HG03457 (cell line): ENCODE data around the gene TBX10.
"Not testable (repeated sequence)": the region's sequence is repeated elsewhere in the genome, so short reads cannot be mapped to it uniquely, and the experiment has no call there.

Experiments
- ATAC-seq: cut with Tn5 transposase; IDR thresholded peaks from one replicate; pipeline ENCODE4 v1.9.1; 2021; ENCODE audit warnings: moderate number of reproducible peaks; ENCODE audit not compliant: unreplicated experiment

Gene TBX10

GRCh38 chr11:67639438-67639859, at the start of gene TBX10:
Gene TBX10 (minus strand): TSS chr11:67639763. CDS start chr11:67639472, 291 bp downstream.
- no peak for ATAC-seq

GRCh38 chr11:67689178-67689577, 49.6 kb upstream of the TBX10 start:
- ATAC-seq = no peak

DNA sequence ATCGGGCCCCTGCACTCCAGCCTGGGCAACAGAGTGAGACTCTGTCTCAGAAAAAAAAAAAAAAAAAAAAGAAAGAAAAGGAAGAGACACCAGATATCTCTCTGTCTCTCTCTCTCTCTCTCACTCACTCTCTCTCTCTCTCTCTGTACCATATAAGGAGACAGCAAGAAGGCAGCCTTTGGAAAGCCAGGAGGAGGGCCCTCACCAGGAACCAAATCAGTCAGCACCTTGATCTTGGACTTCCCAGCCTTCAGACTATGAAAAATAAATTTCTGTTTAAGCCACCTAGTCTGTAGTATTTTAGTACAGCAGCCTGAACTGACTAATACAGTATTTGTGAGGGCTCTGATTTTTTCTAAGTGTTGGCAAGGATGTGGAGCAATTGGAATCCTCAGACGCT, 48.4 kb upstream of the TBX10 start:
- no peak for ATAC-seq

DNA sequence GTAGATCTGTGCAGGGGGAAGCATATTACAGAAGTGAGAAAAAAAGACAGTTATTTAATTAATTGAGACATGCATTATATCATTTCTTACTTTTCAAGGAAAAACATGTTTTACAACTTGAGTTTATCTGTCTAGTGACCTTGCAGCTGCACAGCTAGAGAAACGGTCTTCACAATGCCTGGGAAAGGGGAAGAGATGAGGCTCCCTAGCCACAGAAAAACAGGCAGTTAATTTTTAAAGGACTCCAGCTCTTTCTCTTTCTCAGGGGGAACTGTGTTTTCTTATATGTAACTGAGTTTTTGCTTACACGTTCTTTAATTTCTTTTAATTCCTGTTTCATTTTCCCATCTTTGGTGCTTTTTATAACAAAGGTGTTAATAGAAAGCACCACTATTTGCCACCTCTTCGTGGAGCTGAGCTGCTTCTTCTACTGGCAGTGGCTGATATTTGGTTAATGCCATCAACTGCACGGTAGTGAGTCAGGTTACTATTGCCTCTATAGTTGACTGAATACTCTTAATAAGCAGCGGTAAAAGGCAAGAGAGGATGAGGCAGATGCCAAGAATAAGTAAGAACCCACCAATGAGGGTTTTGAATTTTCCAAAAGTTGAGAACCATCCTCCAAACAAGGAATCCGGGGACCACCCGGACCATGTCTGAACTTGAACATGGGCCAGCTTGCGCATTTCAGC, 46.2 kb upstream of the TBX10 start:
- ATAC-seq = not testable (repeated sequence)

DNA sequence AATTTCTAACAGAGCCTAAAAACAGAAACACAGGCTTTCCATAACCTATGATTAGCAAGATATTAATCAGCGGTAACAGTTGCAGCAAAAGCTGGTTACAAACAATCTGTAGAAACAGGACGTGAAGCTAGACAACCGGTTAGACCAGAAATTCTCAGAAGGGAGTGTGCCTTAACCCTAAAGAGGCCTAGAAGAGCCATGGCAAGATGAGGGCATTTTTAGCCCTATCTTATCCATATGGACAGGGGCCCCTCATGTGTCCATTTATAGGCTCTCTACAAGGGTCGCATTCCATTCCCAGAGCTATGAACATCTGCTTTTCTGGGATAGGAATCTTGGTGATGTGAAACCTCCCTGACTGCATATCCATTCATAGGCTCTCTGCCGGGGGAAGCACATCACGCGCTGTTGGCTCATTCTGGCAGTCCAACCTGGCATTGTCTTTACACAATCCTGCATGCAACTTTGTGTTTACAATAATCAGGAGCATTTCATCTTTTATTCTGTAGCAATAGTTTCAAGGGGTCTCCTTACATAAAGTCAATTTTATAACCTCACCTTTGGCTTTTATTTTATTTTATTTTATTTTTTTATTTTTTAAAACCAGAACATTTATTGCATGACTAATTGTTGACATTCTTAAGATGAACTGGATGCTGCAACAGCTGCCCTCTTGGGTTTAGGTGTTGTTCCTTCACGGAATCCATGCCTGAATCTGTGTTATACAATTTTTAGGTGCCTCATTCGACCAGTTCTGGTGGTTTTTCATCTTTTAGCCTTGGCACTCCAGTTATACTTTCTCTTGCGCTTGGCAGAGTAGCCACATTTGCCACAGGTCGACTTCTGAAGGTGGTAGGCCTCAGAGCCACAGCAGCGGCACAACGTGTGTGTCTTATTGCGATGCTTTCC, 42.8 kb upstream of the TBX10 start:
- ATAC-seq = not testable (repeated sequence)

DNA sequence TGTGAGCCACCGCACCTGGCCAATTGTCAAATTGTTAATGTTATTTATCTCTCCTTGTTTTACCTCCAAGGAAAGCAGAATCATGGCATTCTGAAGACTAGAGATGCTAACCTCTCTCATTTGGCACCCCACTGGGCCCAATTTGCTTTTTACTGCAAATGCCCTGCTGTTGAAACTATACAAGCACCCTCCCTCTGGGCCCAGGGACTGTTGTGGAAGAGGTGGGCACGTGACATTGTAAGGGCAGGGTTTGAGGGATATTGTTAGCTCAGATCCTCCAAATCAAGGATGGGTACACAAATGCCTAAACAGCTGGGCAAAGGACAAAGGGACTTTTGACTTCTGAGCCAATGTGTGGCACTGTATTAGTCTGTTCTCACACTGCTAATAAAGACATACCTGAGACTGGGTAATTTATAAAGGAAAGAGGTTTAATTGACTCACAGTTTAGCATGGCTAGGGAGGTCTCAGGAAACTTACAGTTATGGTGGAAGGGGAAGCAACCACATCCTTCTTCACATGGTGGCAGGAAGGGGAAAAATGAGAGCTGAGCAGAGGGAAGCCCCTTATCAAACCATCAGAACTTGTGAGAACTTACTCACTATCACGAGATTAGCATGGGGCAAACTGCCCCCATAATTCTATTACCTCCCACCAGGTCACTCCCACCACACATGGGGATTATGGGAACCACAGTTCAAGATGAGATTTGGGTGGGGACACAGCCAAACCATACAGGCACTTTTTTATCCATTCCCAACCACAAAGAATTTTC, 41.3 kb upstream of the TBX10 start:
- no peak for ATAC-seq

DNA sequence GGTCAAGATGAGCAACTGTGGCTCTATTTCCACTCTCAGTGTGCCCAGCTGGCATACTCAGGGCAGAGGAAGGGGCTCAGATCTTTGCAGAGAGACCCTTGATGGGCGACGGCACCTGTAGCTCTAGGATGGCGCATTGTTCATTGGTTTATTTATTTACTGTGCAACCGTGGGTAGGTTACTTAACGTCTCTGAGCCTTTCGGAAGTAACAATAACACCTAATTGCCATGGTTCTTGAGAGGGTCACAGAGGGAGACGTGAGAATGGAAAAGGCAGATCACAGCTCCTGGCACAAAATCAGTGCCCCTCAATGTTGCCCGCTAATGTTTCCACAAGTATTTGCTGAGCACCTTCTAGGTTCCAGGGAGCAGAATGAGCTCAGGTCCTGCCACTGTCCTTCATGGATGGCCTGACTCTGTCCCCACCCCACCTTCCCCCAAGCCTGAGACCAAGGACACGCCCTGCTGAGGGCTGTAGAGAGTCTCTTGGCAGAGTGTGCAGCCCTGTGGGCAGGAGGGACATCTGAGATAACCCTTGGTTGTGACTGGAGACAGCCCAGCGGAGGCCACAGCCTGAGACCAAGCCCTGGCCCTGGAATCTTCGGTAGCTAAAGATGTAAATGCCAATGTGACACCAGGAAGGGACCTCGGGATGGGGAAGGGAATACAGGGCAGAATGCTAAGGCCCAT, 35.6 kb upstream of the TBX10 start:
- no peak for ATAC-seq

DNA sequence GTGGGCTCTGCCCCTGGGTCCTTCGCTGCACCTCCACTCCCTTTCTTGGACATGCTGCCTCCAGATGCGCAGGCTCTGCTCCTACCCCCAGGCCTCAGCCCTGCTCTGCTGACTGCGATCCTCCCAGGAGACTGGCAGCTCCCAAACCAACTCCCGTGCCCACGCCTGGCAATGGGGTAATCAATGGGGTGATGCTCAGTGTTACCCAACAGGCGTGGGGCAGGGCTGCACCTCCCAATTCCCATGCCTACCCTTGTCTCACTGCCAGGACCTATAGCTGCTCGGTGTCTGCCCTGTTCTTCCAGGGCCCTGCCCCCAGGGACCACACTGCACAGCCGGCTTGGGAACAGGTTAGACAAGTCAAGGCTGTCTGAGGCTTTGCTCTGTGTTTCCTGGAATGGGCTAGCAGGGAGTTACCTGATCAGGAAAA, 34.9 kb upstream of the TBX10 start, which contains the start of gene ALDH3B2:
Gene ALDH3B2 (minus strand): TSS at position 182 of the 430 bp plus-strand sequence. CDS start 7,688 bp downstream, outside the sequence.
- no peak for ATAC-seq

GRCh38 chr11:67673902-67674301, 34.3 kb upstream of the TBX10 start:
- ATAC-seq = no peak

DNA sequence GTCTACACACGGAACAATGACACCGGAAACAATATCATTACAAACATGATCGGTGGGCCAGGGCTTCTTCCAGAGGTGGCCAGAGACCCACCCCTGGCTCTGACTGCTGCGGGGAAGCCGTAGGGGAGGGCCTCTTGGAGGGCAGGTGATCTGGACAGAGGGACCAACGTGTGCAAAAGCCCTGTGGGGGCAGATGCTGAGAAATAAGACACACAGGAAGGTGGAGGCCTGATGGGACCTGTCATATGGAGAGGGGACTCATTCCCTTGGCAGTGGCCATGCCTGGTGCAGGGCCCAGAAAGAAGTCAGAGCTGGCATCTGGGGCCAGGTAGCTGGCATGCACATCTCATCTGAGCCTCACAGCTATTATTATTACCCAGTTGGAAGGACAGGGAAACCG, 33.8 kb upstream of the TBX10 start:
- ATAC-seq = no peak

DNA sequence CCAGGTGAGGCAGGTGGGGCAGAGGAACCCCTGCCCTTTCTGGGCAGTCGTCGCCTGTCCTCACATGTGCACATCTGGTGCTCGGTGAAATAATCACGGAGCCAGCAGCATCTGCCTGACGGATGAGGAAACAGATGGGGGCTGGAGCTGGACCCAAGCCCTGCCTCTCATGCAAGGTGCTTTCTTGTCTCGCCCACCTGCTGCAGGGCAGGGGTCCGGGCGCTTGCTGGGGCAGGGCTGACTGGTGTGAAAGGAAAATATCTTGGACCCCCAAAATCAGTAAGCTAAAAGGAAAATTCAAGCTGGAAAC, 31.6 kb upstream of the TBX10 start:
- ATAC-seq = no peak

- ATAC-seq = no peak
These were observed 31.0 kb upstream of the TBX10 start for GRCh38 chr11:67670316-67671210.

DNA sequence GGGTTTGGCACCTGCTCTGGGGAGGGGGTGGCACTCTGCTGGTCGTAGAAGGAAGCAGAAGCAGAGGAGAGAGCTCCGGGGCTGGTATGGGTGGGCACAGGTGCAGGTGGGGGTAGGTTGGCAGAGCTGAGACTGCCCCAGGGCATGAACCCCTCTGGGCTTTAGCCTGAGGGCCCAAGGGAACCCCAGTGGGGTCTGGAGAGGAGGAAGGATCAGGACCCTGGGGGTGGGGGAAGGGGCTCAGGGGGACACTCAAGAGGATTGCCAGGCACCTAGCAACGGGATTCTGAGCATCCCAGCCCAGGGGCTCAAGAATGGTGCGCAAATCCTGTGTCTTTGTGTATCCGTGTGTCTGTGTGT, 28.6 kb upstream of the TBX10 start:
- ATAC-seq = no peak

GRCh38 chr11:67667490-67668191, 28.1 kb upstream of the TBX10 start:
- no peak for ATAC-seq

GRCh38 chr11:67666676-67667489, 27.3 kb upstream of the TBX10 start:
- ATAC-seq = no peak

- no peak for ATAC-seq
These were observed 26.7 kb upstream of the TBX10 start for GRCh38 chr11:67666303-67666645.

DNA sequence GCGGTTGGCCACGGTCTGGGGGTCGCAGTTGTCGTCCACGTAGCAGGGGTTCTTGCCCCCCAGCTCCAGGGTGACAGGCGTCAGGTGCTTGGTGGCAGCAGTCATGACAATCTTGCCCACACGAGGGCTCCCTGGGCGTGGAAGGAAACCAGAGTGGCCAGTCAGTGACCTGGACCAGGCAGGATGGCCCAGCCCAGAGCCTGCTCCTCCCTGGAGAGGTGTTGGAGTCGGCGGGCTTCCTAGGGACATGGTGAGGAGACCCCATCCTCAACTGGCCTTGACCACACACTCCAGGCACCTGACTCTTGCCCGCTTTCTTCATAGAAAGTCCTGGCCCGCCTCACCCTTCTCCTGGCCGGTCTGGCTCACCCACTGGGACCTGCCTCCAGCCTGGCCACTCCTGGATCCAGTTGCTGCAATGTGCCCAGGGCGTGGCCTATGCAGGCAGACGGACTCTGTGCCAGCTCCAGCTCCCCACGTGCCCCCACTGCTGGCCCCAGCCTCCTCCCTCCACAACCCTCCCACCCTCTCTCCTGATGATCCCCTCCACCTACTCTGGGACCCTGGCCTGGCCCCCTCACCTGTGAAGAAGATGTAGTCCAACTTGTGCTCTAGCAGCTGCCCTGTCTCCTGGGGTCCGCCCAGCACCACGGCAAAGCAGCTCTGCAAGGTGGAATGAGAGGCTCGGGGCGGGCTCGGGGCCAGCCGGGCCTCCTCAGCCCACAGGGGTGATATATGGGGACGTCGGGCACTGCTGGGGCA, 26.2 kb upstream of the TBX10 start:
- no peak for ATAC-seq
